Left colon (tissue), 2 donors: ENCODE measurements around the gene RPS6KA3. TPM values are rescaled to one million over a fixed set of nuclear protein-coding genes. Genes with fewer than 3 reads are reported as not detected.
"Not testable (repeated sequence)": the region's sequence is repeated elsewhere in the genome, so short reads cannot be mapped to it uniquely, and the experiment has no call there.

Experiments used
- ATAC-seq: fragments of 200-7000 bp; cut with Tn5 transposase; one replicate; pipeline ENCODE4 v1.9.1; 2020; ENCODE audit warnings: mild to moderate bottlenecking, moderate library complexity
- DNase-seq, 2 donors: peaks; one replicate each; pipeline ENCODE4 v3.0.0-alpha.2; 2020
- intact Hi-C, 2 donors: fragments of 100-400 bp; cut with DNase I in 1 of 2; cut with micrococcal nuclease in 1 of 2; formaldehyde crosslinking; loops; one replicate each; pipeline versions ENCODE4 v1.11.2 to v1.14.0; 2022; cut with DNase I, micrococcal nuclease
- total RNA-seq, 2 donors: library from RNA; stranded (reverse); fragmentation: NEBNext Ultra II Directional; extraction: Animal tissue kit (Norgen Biotek cat#: 25700); gene quantifications; one replicate each; pipeline ENCODE4 v1.2.1, GENCODE V29; 2021
- donor health status: DM: no; HTN: no; CAD: no.
- donor health status: DM: yes; HTN: yes; CAD: no.

Gene RPS6KA3
- total RNA-seq, 2 donors from 2014 or later: 88.6 to 93.7 TPM

- DNase-seq (peak; percentile 50 to 56), ATAC-seq (peak; percentile 23)
- intact Hi-C loops: loop anchor here in 1 of 2 donors (10.0 kb wide), 1 partner anchor 107 kb away; no protein-coding TSS in a partner anchor
These were observed 1.4 kb upstream of the RPS6KA3 start for GRCh38 chrX:20267931-20268701.

- ATAC-seq: no peak
- DNase-seq: no peak
- intact Hi-C loops: loop anchor here in 1 of 2 donors (10.0 kb wide), 1 partner anchor 107 kb away; no protein-coding TSS in a partner anchor
These were observed 860 bp upstream of the RPS6KA3 start for GRCh38 chrX:20267607-20267930.

GRCh38 chrX:20265726-20266681, 705 bp downstream of the RPS6KA3 start:
- peak in 1 of 2 donors; percentile 41 for DNase-seq
- ATAC-seq: peak; percentile 15
- intact Hi-C loops: loop anchor here in 1 of 2 donors (10.0 kb wide), 1 partner anchor 109 kb away; no protein-coding TSS in a partner anchor

GRCh38 chrX:20265221-20265725, 1.4 kb downstream of the RPS6KA3 start:
- ATAC-seq: peak; percentile 35
- intact Hi-C loops: loop anchor here in 1 of 2 donors (10.0 kb wide), 1 partner anchor 110 kb away; no protein-coding TSS in a partner anchor

GRCh38 chrX:20263474-20263873, 3.2 kb downstream of the RPS6KA3 start:
- no peak for DNase-seq
- no peak for ATAC-seq
- intact Hi-C loops: loop anchor here in 1 of 2 donors (10.0 kb wide), 1 partner anchor 111 kb away; no protein-coding TSS in a partner anchor

More at GRCh38 chrX:20265221-20265725, 1.4 kb downstream of the RPS6KA3 start:
- peak; percentile 58 to 62 for DNase-seq

- ATAC-seq (no peak), DNase-seq (no peak)
- intact Hi-C loops: loop anchor here in 1 of 2 donors (10.0 kb wide), 1 partner anchor 114 kb away; no protein-coding TSS in a partner anchor
These were observed 5.8 kb downstream of the RPS6KA3 start for GRCh38 chrX:20260885-20261284.

- DNase-seq: no peak
- intact Hi-C loops: loop anchor here in 1 of 2 donors (10.0 kb wide), 1 partner anchor 190 kb away; no protein-coding TSS in a partner anchor
- ATAC-seq: no peak
These were observed 11.9 kb downstream of the RPS6KA3 start for GRCh38 chrX:20254712-20255299.

GRCh38 chrX:20253232-20253543, 13.5 kb downstream of the RPS6KA3 start:
- ATAC-seq (no peak), DNase-seq (no peak)
- intact Hi-C loops: loop anchor here in 1 of 2 donors (10.0 kb wide), 1 partner anchor 192 kb away; no protein-coding TSS in a partner anchor

GRCh38 chrX:20252381-20253231, 14.1 kb downstream of the RPS6KA3 start:
- DNase-seq (peak; percentile 41 to 79), ATAC-seq (peak; percentile 89)
- intact Hi-C loops: loop anchor here in 1 of 2 donors (10.0 kb wide), 1 partner anchor 192 kb away; no protein-coding TSS in a partner anchor

- DNase-seq: no peak
- no peak for ATAC-seq
- intact Hi-C loops: loop anchor here in 1 of 2 donors (10.0 kb wide), 1 partner anchor 193 kb away; no protein-coding TSS in a partner anchor
These were observed 15.0 kb downstream of the RPS6KA3 start for GRCh38 chrX:20251691-20252090.

GRCh38 chrX:20250146-20250545, 16.6 kb downstream of the RPS6KA3 start:
- intact Hi-C loops: loop anchor here in 1 of 2 donors (10.0 kb wide), 1 partner anchor 195 kb away; no protein-coding TSS in a partner anchor
- not testable (repeated sequence) for DNase-seq, ATAC-seq

- intact Hi-C loops: no loop called here
- DNase-seq: no peak
- no peak for ATAC-seq
These were observed 18.0 kb downstream of the RPS6KA3 start for GRCh38 chrX:20248592-20249192.

GRCh38 chrX:20244931-20245330, 21.8 kb downstream of the RPS6KA3 start:
- DNase-seq (no peak), ATAC-seq (no peak)
- intact Hi-C loops: no loop called here

GRCh38 chrX:20240201-20240600, 26.5 kb downstream of the RPS6KA3 start:
- intact Hi-C loops: no loop called here
- ATAC-seq (no peak), DNase-seq (no peak)

- intact Hi-C loops: no loop called here
- no peak for ATAC-seq
- no peak for DNase-seq
These were observed 28.8 kb downstream of the RPS6KA3 start for GRCh38 chrX:20237864-20238263.

- intact Hi-C loops: no loop called here
- ATAC-seq (no peak), DNase-seq (no peak)
These were observed 31.0 kb downstream of the RPS6KA3 start for GRCh38 chrX:20235755-20236154.

GRCh38 chrX:20233336-20233735, 33.4 kb downstream of the RPS6KA3 start:
- no peak for ATAC-seq
- intact Hi-C loops: no loop called here
- DNase-seq: no peak
